GM19438 (cell line): Measurements from ENCODE around the gene MED14.

Source experiments
- ATAC-seq: cut with Tn5 transposase; IDR thresholded peaks from one replicate; pipeline ENCODE4 v1.9.1; 2021; ENCODE audit warnings: low read depth; ENCODE audit not compliant: unreplicated experiment

MED14 gene

DNA sequence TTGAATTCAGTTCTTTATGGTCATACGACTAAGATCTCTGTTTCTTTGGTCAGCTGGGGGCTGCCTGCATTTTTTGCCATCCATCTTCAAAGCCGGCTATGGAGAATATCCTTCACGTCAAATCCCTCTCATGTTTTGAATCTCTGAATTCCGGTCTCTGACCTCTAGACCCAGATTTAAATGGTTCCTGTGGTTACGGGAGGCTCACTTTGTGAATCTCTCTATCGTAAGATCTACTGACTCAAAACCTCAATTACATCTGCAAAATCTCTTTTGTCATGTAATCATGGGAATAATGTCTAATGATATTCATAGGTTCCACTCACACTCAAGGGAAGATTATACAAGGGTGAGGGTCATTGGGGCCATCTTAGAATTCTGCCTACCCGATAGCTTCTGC lies 117.8 kb downstream of the MED14 start:
- ATAC-seq: no peak

GRCh38 chrX:40615976-40616375 lies 119.4 kb downstream of the MED14 start:
- no peak for ATAC-seq

DNA sequence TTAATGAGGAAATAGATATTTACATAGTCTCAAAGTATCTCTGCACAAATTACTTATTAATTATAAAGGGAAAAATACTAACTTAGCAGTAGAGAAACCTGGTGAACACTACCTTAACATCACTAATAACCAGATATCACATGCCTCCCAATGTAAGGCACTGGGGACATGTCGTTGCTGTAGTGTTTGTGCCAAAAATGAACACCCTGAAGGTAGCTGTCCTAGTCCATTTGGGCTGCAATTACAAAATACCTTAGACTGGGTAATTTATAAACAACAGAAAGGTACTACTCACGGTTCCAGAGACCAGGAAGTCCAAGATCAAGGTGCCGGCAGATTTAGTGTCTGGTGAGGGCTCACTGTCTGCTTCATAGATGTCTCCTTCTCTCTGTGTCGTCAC lies 122.8 kb downstream of the MED14 start:
- ATAC-seq: no peak

GRCh38 chrX:40607381-40607780 lies 128.0 kb downstream of the MED14 start:
- ATAC-seq: no peak

DNA sequence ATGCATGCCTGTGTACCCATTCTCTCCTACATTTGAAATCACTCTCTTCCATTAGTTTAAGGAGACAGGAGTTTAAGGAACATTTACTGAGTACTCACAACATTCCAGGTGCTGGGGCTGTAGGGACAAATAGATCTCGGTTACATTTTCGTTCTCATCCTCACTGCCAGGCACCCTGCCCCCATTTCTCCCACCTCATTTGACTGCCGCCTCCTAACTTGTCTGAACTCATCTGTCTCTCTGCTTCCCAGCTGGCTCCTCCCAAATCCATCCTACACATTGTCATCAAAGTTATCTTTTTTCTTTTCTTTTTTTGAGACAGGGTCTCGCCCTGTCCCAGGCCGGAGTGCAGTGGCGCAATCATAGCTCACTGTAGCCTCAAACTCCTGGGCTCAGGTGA lies 131.9 kb downstream of the MED14 start:
- ATAC-seq: no peak
